ENCODE measurements around the gene GRHL3. TPM values are rescaled to one million over a fixed set of nuclear protein-coding genes. Genes with fewer than 3 reads are reported as not detected.

The GRHL3 gene
- total and polyA plus RNA-seq, 4 donors = 0.23 to 0.95 (median 0.35) TPM

- ATAC-seq (ENCODE audit: insufficient read depth, low FRiP score) = peak; percentile 61
Measured at GRCh38 chr1:24300971-24301784, 18.0 kb upstream of the GRHL3 start.

GRCh38 chr1:24301785-24302175 lies 17.4 kb upstream of the GRHL3 start:
- no peak overlapping the region for H3K9ac ChIP-seq (ENCODE audit: insufficient read depth in 1 of 2, low read length in 2 of 2)
- ATAC-seq (ENCODE audit: insufficient read depth, low FRiP score) = peak; percentile 63
- no peaks in the 10 kb centered on the region for H3K36me3 ChIP-seq (ENCODE audit: control insufficient read depth in 4 of 4, insufficient read depth in 4 of 4, low read length in 4 of 4)
- TF ChIP-seq, protein P1, sequence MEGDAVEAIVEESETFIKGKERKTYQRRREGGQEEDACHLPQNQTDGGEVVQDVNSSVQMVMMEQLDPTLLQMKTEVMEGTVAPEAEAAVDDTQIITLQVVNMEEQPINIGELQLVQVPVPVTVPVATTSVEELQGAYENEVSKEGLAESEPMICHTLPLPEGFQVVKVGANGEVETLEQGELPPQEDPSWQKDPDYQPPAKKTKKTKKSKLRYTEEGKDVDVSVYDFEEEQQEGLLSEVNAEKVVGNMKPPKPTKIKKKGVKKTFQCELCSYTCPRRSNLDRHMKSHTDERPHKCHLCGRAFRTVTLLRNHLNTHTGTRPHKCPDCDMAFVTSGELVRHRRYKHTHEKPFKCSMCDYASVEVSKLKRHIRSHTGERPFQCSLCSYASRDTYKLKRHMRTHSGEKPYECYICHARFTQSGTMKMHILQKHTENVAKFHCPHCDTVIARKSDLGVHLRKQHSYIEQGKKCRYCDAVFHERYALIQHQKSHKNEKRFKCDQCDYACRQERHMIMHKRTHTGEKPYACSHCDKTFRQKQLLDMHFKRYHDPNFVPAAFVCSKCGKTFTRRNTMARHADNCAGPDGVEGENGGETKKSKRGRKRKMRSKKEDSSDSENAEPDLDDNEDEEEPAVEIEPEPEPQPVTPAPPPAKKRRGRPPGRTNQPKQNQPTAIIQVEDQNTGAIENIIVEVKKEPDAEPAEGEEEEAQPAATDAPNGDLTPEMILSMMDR (IDR thresholded peaks at IDR 0.05; ENCODE audit: control extremely low read depth, extremely low read depth) = no peak
- no peak overlapping the region for H3K4me3 ChIP-seq
- no peak overlapping the region for H3K27ac ChIP-seq (ENCODE audit: low read depth in 1 of 2, low read length in 1 of 2)
- H3K27me3 ChIP-seq (ENCODE audit: control insufficient read depth in 3 of 3, insufficient read depth in 3 of 3, low read length in 2 of 3) = peaks cover 0 to 8% (median 5%) of the 10 kb centered on the region in 3 donors
- 46 to 62% methylated on average over 4 of the region's 4 CpGs for WGBS, 2 donors
- H3K4me1 ChIP-seq (ENCODE audit: control insufficient read depth in 5 of 5, insufficient read depth in 5 of 5, low read length in 5 of 5) = peaks cover 0 to 10% (median 0%) of the 10 kb centered on the region in 5 donors
- no peaks in the 10 kb centered on the region for H3K9me3 ChIP-seq (ENCODE audit: control insufficient read depth in 4 of 4, insufficient read depth in 3 of 4, low read length in 3 of 4)
- peak; percentile 53 to 77 (median 58) for DNase-seq

More at GRCh38 chr1:24300971-24301784, 18.0 kb upstream of the GRHL3 start:
- H3K4me3 ChIP-seq = no peak overlapping the region
- no peaks in the 10 kb centered on the region for H3K36me3 ChIP-seq (ENCODE audit: control insufficient read depth in 4 of 4, insufficient read depth in 4 of 4, low read length in 4 of 4)
- no peak for DNase-seq
- H3K4me1 ChIP-seq (ENCODE audit: control insufficient read depth in 5 of 5, insufficient read depth in 5 of 5, low read length in 5 of 5) = peaks cover 0 to 10% (median 0%) of the 10 kb centered on the region in 5 donors
- 58 to 80% methylated on average over 7 of the region's 7 CpGs for WGBS, 2 donors
- peaks cover 0 to 8% (median 5%) of the 10 kb centered on the region in 3 donors for H3K27me3 ChIP-seq (ENCODE audit: control insufficient read depth in 3 of 3, insufficient read depth in 3 of 3, low read length in 2 of 3)
- no peaks in the 10 kb centered on the region for H3K9me3 ChIP-seq (ENCODE audit: control insufficient read depth in 4 of 4, insufficient read depth in 3 of 4, low read length in 3 of 4)
- H3K27ac ChIP-seq (ENCODE audit: low read depth in 1 of 2, low read length in 1 of 2) = no peak overlapping the region
- TF ChIP-seq, protein P1 (IDR thresholded peaks at IDR 0.05; ENCODE audit: control extremely low read depth, extremely low read depth) = no peak
- no peak overlapping the region for H3K9ac ChIP-seq (ENCODE audit: insufficient read depth in 1 of 2, low read length in 2 of 2)

DNA sequence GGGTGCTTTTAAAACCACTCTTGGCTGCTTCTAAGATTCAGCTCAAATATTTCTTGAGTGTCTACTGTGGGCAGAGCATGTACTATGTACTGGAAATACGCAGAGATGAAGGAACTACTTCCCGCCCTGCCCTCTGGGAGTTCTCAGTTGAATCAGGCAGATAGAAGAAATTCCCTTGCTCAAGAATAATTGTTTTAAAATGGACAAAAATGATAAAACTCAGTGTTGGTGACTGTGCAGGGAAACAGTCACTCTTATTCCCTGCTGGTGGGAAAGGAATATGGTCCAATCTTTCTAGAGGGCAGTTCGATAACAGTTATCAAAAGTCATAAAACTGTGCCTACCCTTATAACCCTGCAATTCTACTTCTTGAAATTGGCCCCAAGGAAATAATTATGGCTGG lies 16.9 kb upstream of the GRHL3 start:
- no peaks in the 10 kb centered on the region for H3K9me3 ChIP-seq (ENCODE audit: control insufficient read depth in 4 of 4, insufficient read depth in 3 of 4, low read length in 3 of 4)
- H3K36me3 ChIP-seq (ENCODE audit: control insufficient read depth in 4 of 4, insufficient read depth in 4 of 4, low read length in 4 of 4) = no peaks in the 10 kb centered on the region
- peak in 1 of 3 donors; percentile 18 for DNase-seq
- WGBS, 2 donors = 77 to 85% methylated on average over 3 of the region's 3 CpGs
- no peak for ATAC-seq (ENCODE audit: insufficient read depth, low FRiP score)
- peaks cover 0 to 8% (median 5%) of the 10 kb centered on the region in 3 donors for H3K27me3 ChIP-seq (ENCODE audit: control insufficient read depth in 3 of 3, insufficient read depth in 3 of 3, low read length in 2 of 3)
- no peak overlapping the region for H3K27ac ChIP-seq (ENCODE audit: low read depth in 1 of 2, low read length in 1 of 2)
- no peak overlapping the region for H3K9ac ChIP-seq (ENCODE audit: insufficient read depth in 1 of 2, low read length in 2 of 2)
- H3K4me3 ChIP-seq = no peak overlapping the region
- H3K4me1 ChIP-seq (ENCODE audit: control insufficient read depth in 5 of 5, insufficient read depth in 5 of 5, low read length in 5 of 5) = peaks cover 0 to 10% (median 0%) of the 10 kb centered on the region in 5 donors
- TF ChIP-seq, protein P1 (IDR thresholded peaks at IDR 0.05; ENCODE audit: control extremely low read depth, extremely low read depth) = no peak
